ENCODE results near the gene GATM.
A peak's percentile ranks its signal among the peaks of the same experiment; 100 is the strongest.

GATM gene

DNA sequence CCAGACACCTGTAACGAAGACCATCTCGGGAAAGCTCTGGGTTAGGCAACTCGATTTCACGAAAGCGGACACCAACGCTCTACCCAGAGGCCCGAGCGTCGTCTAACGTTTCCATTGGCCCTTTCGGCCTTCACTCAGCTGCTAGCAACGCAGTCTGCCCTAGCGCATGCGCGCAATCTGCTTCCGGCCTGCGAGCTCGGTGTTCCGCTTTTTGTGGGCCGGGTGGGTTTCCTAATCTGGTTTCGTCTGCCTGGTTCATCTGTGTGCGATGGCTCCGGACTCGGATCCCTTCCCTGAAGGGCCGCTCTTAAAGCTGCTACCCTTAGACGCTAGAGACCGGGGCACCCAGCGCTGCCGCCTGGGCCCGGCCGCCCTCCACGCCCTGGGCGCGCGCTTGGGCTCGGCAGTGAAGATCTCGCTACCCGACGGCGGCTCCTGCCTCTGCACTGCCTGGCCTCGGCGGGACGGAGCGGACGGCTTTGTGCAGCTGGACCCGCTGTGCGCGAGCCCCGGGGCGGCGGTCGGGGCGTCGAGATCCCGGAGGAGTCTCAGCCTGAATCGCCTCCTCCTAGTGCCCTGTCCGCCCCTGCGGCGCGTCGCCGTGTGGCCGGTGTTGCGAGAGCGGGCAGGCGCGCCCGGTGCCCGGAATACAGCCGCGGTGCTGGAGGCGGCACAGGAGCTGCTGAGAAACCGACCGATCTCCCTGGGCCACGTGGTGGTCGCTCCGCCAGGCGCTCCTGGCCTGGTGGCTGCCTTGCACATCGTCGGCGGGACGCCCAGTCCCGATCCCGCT is 24.0 kb upstream of the GATM start:
- H3K4me1 ChIP-seq (ENCODE audit: control insufficient read depth, insufficient read depth, low read length, poor library complexity, severe bottlenecking) = peaks cover 9% of the 10 kb centered on the region
- H3K36me3 ChIP-seq (ENCODE audit: control insufficient read depth, insufficient read depth, low read length) = peaks cover 20% of the 10 kb centered on the region
- H3K9me3 ChIP-seq (ENCODE audit: control insufficient read depth, low read length) = no peaks in the 10 kb centered on the region
- H3K4me3 ChIP-seq (ENCODE audit: extremely low read depth, insufficient read depth, low read length, poor library complexity, severe bottlenecking) = peak overlapping the region; percentile 91
- 0 to 1% methylated on average over 60 to 71 of the region's 84 CpGs for WGBS, 2 experiments (ENCODE audit: insufficient coverage in 2 of 2)
- H3K27ac ChIP-seq (ENCODE audit: low read depth, low read length, severe bottlenecking) = peak overlapping the region; percentile 79

DNA sequence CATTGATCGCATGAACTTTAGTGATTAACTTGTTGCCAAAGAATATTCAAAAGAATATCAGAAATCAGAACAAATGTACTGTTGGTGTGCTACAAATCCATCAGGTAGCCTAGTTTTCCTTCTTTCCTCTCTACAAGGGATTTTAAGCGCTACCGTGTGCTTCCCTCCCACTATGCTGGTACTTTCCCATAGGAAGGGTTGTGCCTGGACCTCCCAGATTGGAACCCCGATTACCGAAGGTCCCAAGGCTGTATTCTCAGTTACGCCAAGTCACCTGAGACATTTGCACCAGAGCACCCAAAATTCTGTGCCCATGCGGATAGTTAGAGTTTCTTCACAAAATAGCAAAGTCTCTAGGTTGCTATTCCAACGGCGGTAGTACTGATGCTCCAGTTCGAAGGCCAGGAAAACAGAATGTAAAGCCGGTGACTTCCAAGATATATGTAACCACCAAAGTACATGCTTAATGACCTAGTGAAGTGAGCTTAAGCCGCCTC is 23.4 kb upstream of the GATM start:
- Histone ChIP-seq H3K27ac (ENCODE audit: low read depth, low read length, severe bottlenecking) (no peak overlapping the region), H3K36me3 (ENCODE audit: control insufficient read depth, insufficient read depth, low read length) (peaks cover 14% of the 10 kb centered on the region), H3K9me3 (ENCODE audit: control insufficient read depth, low read length) (no peaks in the 10 kb centered on the region), H3K4me3 (ENCODE audit: extremely low read depth, insufficient read depth, low read length, poor library complexity, severe bottlenecking) (peak overlapping the region; percentile 91), H3K4me1 (ENCODE audit: control insufficient read depth, insufficient read depth, low read length, poor library complexity, severe bottlenecking) (peaks cover 9% of the 10 kb centered on the region)
- WGBS, 2 experiments (ENCODE audit: insufficient coverage in 2 of 2) = 0 to 6% methylated on average over 10 to 12 of the region's 12 CpGs

DNA sequence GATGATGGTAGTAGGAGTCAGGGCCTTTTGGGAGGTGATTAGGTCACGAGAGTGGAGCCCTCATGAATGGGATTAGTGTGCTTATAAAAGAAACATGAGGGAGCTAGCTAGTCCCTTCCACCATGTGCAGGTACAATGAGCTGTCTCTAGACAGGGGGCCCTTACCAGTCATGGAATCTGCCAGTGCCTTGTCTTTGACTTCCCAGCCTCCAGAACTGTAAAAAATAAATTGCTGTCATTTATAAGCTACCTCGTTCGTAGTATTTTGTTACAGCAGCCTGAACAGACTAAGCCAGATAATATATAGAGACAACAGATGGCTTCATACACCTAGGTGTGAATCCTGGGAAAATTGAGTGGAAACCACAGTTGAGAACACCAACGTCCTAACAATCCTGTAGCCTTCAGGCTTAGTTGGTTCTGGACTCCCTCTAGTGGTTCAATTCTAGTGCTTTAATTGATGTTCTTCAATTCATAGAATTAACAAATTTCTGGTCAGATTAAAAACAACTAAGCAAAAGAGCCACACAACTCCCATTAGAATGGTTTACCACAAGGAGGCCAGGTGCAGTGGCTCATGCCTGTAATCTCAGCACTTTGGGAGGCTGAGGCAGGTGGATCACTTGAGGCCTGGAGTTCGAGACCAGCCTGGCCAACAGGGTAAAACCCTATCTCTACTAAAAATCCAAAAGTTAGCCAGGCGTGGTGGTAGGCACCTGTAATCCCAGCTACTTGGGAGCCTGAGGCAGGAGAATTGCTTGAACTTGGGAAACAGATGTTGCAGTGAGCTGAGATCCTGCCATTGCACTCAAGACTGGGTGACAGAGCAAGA is 21.3 kb upstream of the GATM start:
- Histone ChIP-seq H3K4me1 (ENCODE audit: control insufficient read depth, insufficient read depth, low read length, poor library complexity, severe bottlenecking) (peaks cover 5% of the 10 kb centered on the region), H3K4me3 (ENCODE audit: extremely low read depth, insufficient read depth, low read length, poor library complexity, severe bottlenecking) (no peak overlapping the region), H3K27ac (ENCODE audit: low read depth, low read length, severe bottlenecking) (no peak overlapping the region), H3K9me3 (ENCODE audit: control insufficient read depth, low read length) (no peaks in the 10 kb centered on the region), H3K36me3 (ENCODE audit: control insufficient read depth, insufficient read depth, low read length) (no peaks in the 10 kb centered on the region)
- WGBS, 2 experiments (ENCODE audit: insufficient coverage in 2 of 2) = 56 to 100% methylated on average over 1 to 3 of the region's 6 CpGs

DNA sequence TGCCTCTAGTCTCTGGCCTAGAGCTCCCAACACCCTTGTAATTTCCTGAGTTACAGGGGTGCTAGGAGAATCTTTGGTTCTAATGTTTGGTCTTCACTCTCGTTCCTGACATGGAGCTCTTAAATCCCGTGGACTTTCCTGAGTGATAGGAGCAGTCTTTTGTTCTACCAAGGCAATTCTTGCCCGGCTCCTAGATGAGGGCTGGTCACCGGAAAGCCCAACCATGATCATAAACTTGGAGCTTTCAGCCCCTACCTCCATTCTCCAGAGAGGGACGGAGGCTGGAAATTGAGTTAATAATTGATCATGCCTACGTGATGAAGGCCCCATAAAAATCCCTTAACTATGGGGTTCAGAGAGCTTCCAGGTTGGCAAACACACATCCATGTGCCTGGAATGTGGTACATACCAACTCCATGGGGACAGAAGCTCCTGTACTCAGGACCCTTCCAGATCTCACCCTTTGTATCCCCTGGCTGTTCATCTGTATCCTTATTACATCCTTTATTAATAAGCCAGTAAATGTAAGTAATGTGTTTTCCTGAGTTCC is 18.8 kb upstream of the GATM start:
- no peak overlapping the region for H3K4me3 ChIP-seq (ENCODE audit: extremely low read depth, insufficient read depth, low read length, poor library complexity, severe bottlenecking)
- peaks cover 5% of the 10 kb centered on the region for H3K4me1 ChIP-seq (ENCODE audit: control insufficient read depth, insufficient read depth, low read length, poor library complexity, severe bottlenecking)
- no peak overlapping the region for H3K27ac ChIP-seq (ENCODE audit: low read depth, low read length, severe bottlenecking)
- WGBS, 2 experiments (ENCODE audit: insufficient coverage in 2 of 2) = 75 to 91% methylated on average over 4 to 5 of the region's 6 CpGs
- no peaks in the 10 kb centered on the region for H3K36me3 ChIP-seq (ENCODE audit: control insufficient read depth, insufficient read depth, low read length)
- H3K9me3 ChIP-seq (ENCODE audit: control insufficient read depth, low read length) = no peaks in the 10 kb centered on the region

DNA sequence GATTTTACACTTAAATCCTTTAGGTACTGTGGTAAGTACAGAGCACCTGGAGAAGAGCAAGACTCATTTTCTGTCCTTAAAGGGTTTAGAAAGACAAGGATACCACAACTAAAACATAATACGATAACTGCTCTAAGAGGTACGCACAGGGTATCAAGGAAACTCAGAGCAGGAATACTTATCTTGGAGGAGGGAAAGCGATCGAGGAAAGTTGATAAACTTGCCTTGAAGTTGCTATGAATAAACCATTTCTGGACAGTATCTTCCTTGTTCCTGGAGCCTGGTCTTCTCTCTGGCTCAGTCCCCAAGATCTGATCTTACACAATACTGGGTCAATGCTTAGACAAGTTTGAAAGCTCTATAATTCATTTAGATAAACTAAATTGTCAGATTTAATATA is 17.6 kb upstream of the GATM start:
- H3K4me1 ChIP-seq (ENCODE audit: control insufficient read depth, insufficient read depth, low read length, poor library complexity, severe bottlenecking) = peaks cover 1% of the 10 kb centered on the region
- no peaks in the 10 kb centered on the region for H3K36me3 ChIP-seq (ENCODE audit: control insufficient read depth, insufficient read depth, low read length)
- 74 to 89% methylated on average over 2 of the region's 4 CpGs for WGBS, 2 experiments (ENCODE audit: insufficient coverage in 2 of 2)
- no peak overlapping the region for H3K27ac ChIP-seq (ENCODE audit: low read depth, low read length, severe bottlenecking)
- no peak overlapping the region for H3K4me3 ChIP-seq (ENCODE audit: extremely low read depth, insufficient read depth, low read length, poor library complexity, severe bottlenecking)
- no peaks in the 10 kb centered on the region for H3K9me3 ChIP-seq (ENCODE audit: control insufficient read depth, low read length)

DNA sequence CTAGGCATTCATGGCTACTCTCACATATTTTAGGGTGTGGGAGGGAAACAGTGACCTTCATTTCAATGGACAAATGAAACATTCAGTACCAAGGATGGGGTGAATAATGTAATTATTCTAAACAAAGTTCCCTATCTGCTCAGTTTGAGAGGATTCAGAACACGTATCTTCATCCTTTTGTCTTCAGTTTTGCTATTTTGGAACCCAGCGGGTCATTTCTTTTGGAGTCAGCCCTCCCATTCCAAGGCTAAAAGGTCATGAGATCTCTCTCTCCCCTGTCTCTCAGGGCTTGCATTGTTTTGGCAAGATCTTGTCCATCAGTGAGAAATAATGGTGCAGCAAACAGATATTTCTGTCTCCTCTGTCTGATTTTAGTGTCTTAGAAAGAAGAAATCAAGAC is 16.3 kb upstream of the GATM start:
- no peaks in the 10 kb centered on the region for H3K36me3 ChIP-seq (ENCODE audit: control insufficient read depth, insufficient read depth, low read length)
- no peak overlapping the region for H3K4me3 ChIP-seq (ENCODE audit: extremely low read depth, insufficient read depth, low read length, poor library complexity, severe bottlenecking)
- no peaks in the 10 kb centered on the region for H3K9me3 ChIP-seq (ENCODE audit: control insufficient read depth, low read length)
- H3K27ac ChIP-seq (ENCODE audit: low read depth, low read length, severe bottlenecking) = no peak overlapping the region
- H3K4me1 ChIP-seq (ENCODE audit: control insufficient read depth, insufficient read depth, low read length, poor library complexity, severe bottlenecking) = no peaks in the 10 kb centered on the region
- 62 to 86% methylated on average over 2 of the region's 2 CpGs for WGBS, 2 experiments (ENCODE audit: insufficient coverage in 2 of 2)

DNA sequence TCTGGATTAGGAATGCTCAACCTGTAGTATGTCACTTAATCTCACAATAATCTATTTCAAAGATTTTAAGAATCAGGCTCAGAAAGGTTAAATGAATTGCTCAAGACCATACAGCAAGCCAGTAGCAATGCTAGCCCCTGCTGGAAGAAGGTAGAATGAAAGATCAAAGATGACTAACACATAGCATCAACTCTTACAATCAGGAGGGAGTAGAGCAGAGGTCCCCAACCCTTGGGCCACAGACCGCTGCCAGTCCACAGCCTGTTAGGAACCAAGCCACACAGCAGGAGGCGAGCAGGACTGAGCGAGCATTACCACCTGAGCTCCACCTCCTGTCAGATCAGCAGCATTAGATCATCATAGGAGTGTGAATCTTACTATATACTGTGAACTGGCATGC is 15.5 kb upstream of the GATM start:
- H3K27ac ChIP-seq (ENCODE audit: low read depth, low read length, severe bottlenecking) = no peak overlapping the region
- H3K36me3 ChIP-seq (ENCODE audit: control insufficient read depth, insufficient read depth, low read length) = no peaks in the 10 kb centered on the region
- WGBS, 2 experiments (ENCODE audit: insufficient coverage in 2 of 2) = 40 to 75% methylated on average over 1 to 2 of the region's 3 CpGs
- no peak overlapping the region for H3K4me3 ChIP-seq (ENCODE audit: extremely low read depth, insufficient read depth, low read length, poor library complexity, severe bottlenecking)
- no peaks in the 10 kb centered on the region for H3K4me1 ChIP-seq (ENCODE audit: control insufficient read depth, insufficient read depth, low read length, poor library complexity, severe bottlenecking)
- H3K9me3 ChIP-seq (ENCODE audit: control insufficient read depth, low read length) = no peaks in the 10 kb centered on the region

DNA sequence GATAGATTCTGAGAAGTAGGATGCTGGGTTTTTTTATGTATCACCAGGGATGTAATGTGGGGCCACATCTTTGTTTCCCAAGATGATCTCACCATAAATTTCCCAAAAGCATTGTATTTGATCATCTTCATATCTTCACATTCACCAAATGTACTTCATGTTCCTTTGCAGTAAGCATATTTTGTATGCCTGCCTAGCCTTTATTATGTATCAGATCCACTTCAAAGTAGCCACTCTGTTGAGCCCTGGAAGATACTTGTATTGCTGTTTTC is 14.2 kb upstream of the GATM start:
- H3K36me3 ChIP-seq (ENCODE audit: control insufficient read depth, insufficient read depth, low read length) = no peaks in the 10 kb centered on the region
- H3K9me3 ChIP-seq (ENCODE audit: control insufficient read depth, low read length) = no peaks in the 10 kb centered on the region
- H3K4me3 ChIP-seq (ENCODE audit: extremely low read depth, insufficient read depth, low read length, poor library complexity, severe bottlenecking) = no peak overlapping the region

DNA sequence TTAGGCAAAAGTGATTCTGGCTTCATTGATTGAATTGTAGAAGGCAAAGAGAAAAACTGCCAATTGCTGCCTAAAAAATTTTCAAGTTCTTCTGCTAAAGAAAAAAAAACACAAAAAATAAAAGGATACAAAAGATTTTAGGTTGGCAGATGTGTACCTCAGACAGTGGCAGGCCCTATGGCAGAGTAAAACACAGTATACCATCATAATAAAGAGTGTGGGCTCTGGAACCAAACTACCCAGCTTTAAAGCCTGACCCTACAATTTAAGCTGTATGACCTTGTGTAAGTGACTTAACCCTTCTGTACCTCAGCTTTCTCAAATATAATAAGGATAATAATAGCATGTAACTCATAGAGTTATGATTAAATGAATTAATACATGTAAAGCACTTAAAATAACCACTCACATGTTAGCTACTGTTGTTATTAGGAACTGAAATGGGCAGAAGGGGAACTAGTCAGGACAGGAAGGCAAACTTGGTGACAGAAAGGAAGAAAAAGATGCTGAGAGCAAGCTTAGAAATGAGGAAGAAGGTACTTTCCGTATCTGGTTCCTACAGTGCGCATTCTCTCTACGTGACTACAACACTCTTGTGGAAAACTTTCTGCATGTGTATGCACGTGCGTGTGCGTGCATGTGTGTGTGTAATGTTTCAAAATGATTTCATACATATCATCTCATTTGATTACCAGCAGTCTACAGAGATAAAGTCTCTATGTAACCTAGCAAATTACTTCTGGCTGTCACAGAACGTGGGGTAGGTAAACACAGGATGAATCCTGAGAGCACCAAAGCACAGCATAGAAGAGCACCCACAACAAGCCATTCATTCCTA is 13.6 kb upstream of the GATM start:
- no peaks in the 10 kb centered on the region for H3K9me3 ChIP-seq (ENCODE audit: control insufficient read depth, low read length)
- H3K36me3 ChIP-seq (ENCODE audit: control insufficient read depth, insufficient read depth, low read length) = no peaks in the 10 kb centered on the region
- WGBS, 2 experiments (ENCODE audit: insufficient coverage in 2 of 2) = 100% methylated on average over 3 of the region's 7 CpGs; no CpG with 5 or more reads in 1 of the 2 experiments
- no peaks in the 10 kb centered on the region for H3K4me1 ChIP-seq (ENCODE audit: control insufficient read depth, insufficient read depth, low read length, poor library complexity, severe bottlenecking)
- H3K27ac ChIP-seq (ENCODE audit: low read depth, low read length, severe bottlenecking) = no peak overlapping the region
- no peak overlapping the region for H3K4me3 ChIP-seq (ENCODE audit: extremely low read depth, insufficient read depth, low read length, poor library complexity, severe bottlenecking)

More for the DNA sequence above, 14.2 kb upstream of the GATM start:
- no peak overlapping the region for H3K27ac ChIP-seq (ENCODE audit: low read depth, low read length, severe bottlenecking)
- no peaks in the 10 kb centered on the region for H3K4me1 ChIP-seq (ENCODE audit: control insufficient read depth, insufficient read depth, low read length, poor library complexity, severe bottlenecking)

DNA sequence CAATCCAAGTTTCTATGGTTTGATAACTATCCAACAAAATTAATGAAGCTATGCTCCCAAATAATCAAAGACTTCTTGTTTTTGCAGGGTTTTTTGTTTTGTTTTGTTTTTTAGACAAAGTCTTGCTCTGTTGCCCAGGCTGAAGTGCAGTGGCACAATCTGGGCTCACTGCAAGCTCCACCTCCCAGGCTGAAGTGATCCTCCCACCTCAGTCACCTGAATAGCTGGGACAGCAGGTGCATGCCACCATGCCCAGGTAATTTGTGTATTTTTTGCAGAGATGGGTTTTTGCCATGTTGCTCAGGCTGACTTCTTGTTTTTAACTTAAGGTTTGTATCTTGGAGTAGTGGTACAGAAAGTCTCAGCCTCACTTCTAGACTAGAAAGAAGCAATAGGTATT is 11.0 kb upstream of the GATM start:
- Histone ChIP-seq H3K4me1 (ENCODE audit: control insufficient read depth, insufficient read depth, low read length, poor library complexity, severe bottlenecking) (no peaks in the 10 kb centered on the region), H3K9me3 (ENCODE audit: control insufficient read depth, low read length) (no peaks in the 10 kb centered on the region), H3K27ac (ENCODE audit: low read depth, low read length, severe bottlenecking) (no peak overlapping the region), H3K36me3 (ENCODE audit: control insufficient read depth, insufficient read depth, low read length) (no peaks in the 10 kb centered on the region), H3K4me3 (ENCODE audit: extremely low read depth, insufficient read depth, low read length, poor library complexity, severe bottlenecking) (no peak overlapping the region)

Data from mesodermal cell (in vitro differentiated cells).